Measurements from ENCODE around the gene TRIM47. TPM values are rescaled to one million over a fixed set of nuclear protein-coding genes. Genes with fewer than 3 reads are reported as not detected.
A peak's percentile ranks its signal among the peaks of the same experiment; 100 is the strongest.

Gene TRIM47
- total RNA-seq, 1 donor from 2014 or later: 54.2 TPM

DNA sequence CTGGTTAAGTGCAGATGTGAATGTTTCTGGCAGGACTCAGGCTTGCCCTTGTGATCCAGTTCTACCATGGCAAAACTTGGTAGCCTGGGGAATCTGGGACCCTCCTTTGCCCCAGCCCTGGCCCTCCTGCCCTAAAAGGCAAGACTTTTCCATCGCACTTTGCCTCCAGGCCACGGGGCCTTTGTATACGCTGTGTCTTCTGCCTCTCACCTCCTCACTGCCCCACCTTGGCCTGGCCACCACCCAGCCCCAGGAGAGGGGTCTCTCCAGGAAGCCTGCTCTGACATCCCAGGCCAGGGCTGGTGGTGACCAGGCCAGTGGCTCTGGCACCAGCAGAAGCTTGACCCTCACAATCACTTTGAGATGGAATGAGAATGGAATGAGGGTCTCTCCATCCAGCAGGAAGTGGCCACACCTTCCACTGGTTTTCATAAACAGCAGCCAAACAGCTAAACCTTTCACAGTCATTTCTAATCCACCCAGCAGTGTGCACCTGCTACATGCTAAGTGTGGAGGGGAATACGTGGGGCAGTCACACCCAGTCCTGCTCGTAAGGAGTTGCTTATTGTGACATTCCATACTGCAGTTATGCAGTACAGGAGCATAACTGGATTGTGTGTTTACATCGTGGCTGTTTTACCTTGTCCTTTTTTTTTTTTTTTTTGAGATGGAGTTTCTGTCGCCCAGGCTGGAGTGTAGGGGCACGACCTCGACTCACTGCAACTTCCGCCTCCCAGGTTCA lies 27.9 kb upstream of the TRIM47 start:
- no peak for DNase-seq

DNA sequence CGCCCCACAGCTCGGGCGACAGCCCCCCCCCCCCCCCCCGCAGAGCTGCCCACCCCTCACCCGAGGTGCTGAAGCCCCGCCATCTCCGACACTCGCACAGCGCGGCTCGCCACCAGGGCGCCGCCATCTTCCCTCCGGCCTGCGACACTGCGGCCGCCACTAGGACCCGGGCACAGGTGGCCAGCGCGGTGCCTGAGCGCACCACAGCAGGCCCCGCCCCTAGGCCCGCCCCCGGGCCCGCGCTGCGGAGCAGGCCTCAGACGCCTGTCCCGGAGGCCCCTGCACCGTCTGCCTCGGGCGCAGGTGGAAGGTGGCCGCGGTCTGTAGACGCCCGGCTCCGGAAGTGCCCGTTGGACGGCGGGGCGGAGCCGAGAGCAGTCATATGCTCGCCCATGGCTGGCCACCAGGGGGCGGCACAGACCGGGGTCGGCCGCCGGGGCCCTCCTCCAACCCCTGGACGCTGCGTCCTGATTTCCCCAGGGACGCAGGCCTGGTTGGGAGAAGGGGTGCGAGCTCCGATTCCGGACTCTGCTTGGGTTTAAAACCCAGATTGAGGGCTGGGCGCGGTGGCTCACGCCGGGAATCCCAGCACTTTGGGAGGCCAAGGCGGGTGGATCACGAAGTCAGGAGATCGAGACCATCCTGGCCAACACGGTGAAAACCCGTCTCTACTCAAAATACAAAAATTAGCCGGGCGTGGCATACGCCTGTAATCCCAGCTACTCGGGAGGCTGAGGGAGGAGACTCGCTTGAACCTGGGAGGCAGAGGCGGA lies 26.6 kb upstream of the TRIM47 start, which contains the start of gene MRPL38:
MRPL38 (minus strand) TSS at position 136 of the 773 bp plus-strand sequence; CDS start at position 127, 9 bp downstream.
- peak; percentile 96 for DNase-seq

DNA sequence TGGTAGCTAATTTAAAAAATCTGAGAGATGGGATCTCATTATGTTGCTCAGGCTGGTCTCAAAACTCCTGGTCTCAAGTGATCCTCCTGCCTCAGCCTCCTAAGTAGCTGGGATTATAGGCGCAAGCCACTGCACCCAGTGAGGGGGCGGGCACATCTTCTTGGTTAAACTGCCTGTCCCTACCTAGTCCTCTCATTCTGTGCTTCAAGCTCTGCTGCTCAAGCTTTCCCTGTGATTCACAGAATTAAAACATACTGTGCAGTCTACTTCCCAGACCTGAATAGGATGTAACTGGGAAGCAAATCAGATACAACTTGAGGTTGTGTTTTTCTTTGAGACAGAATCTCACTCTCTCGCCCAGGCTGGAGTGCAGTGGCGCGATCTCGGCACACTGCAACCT lies 24.0 kb upstream of the TRIM47 start:
- no peak for DNase-seq

DNA sequence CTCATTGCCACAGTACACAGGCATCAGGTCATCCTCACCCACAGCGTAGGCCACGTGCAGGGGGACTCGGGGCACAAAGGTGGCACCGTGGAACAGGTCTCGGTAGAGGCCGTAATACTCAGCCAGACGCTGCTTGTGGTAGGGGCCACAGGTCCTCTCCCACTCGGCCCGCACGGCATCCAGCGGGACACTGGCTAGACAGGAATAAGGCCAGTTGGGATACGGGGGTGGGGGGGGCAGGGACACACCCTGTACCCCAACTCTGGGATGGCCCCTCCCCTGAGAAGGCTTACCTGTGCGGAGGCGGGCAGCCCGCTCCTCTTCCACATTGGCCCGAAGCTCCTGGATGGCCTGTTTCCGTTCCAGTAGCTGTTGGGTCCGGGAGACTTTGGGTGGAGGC lies 23.3 kb upstream of the TRIM47 start:
- DNase-seq: no peak

DNA sequence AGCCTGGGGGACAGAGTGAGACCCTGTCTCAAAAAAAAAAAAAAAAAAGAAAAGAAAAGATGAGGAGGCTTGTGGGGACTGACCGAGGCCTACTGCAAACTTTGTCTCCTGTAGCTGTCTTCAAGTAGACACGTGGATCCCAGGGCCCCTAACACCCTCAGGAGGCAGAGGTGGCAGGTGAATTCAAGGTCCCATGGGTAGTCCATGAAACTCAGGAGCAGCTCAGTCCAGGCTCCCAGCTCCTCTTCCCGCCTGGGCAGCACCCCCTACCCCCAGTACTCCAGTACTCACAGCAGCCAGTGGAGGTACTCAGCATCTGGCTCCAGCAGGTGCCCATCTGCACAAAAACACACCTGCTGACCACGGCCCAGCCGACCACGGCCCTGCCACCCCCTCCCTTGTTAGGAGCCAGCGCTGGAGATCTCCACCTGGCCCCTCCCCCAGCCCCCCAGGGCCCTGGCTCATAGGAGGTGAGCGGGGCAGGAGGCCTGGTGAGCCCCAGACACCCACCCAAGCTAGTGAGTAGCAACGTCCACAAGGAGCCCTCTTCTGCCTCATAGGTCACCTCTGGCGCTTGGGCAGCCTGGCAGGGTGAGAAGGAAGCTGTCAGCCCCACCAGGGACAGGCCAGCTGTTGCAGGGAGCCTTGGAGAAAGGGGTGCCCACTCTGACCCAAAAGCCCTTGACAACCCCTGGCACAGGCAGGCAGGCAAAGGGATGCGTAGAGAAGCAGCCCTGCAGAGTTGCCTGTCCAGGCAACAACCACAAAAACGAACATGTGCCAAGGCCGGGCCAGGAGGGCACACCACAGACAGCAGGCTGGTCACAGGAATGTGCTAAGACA lies 22.5 kb upstream of the TRIM47 start:
- no peak for DNase-seq

DNA sequence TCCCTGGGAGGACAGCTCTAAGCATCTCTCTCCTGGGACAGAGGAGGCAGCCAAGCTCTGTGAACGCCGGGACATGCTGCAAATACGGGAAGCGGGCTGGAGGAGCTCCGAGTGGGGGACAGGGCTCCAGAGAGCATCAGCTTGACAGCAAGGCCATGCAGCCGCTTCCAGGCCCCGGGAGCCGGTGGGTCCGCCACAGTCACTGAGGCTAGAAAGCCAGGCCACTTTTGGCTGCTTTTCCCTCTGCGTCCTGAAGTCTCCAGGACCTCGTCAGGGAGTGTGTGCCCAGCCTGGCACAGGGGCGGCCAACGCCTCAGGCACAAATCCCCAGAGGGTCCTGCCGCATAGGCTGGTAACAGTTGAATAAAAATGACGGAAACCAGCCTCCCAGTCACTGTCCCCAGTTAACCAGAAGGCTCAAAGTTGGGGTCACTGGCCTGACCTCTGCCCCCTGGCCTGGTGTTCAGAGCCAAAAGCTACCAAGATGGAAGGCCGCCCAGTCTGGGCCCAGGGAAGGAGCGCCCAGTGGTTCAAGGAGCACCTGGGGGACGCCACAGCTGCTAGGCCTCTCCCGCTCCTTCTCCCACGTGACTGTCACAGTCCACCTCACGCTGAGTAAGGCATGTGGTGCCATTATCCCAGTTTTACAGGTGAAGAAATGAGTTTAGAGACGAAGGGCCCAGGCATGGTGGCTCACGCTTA lies 21.5 kb upstream of the TRIM47 start:
- no peak for DNase-seq

DNA sequence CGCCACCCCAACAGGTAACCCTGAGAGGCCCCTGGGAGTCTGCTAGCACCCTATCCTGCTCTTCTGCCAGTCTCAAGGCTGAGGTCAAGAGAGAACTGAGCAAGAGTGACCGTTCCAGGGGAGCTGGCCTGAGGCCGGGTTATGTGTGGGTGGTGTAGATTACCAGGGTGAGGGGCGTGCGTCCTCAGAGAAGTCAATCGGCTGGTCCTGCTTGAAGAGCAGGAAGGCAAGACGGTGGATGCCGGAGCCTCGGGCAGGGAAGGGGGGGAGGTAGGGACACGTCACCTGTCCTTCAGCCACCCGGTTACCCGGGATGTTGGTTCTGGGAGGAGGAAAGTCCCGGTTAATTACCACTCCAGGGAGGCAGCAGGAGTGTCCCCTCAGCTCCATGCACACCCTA lies 21.0 kb upstream of the TRIM47 start:
- DNase-seq: no peak

DNA sequence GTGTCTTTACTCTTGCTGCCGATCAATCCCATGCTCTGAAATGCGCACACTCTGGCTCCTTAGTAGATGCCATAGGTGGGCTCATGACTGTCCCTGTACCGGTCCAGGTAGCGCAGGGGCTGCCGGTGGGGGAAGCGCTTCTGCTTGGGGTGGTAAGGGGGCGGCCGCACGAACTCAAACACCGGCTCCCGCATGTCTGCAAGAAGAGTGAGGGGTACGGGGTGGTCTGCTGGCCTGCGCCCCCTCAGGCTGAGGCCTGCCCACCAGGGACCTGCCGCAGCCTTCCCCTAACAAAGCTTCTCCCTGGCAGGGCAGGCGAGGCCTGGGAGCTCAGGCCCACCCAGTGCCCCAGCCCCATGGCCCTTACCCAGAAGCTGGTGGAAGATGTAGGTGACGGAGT lies 20.4 kb upstream of the TRIM47 start:
- DNase-seq: no peak

DNA sequence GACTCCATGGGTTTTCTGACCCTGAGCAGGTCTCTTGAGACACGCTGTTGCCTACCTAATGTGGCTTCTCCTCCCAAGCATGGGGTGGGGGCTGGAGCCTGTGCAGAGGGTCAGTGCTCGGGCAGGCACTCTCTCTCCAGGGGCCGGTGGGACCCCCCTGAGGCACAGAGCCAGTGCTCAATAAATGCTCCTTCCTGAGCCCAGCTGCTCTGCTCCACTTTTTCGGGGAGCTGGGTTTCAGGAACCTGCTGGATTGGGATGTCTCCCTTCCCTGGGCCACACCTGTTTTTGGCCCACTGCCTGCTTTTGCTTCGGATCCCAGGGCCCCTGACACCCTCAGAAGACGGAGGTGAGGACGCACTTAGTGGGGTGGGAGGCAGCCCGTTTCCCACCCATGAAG lies 19.7 kb upstream of the TRIM47 start:
- no peak for DNase-seq

DNA sequence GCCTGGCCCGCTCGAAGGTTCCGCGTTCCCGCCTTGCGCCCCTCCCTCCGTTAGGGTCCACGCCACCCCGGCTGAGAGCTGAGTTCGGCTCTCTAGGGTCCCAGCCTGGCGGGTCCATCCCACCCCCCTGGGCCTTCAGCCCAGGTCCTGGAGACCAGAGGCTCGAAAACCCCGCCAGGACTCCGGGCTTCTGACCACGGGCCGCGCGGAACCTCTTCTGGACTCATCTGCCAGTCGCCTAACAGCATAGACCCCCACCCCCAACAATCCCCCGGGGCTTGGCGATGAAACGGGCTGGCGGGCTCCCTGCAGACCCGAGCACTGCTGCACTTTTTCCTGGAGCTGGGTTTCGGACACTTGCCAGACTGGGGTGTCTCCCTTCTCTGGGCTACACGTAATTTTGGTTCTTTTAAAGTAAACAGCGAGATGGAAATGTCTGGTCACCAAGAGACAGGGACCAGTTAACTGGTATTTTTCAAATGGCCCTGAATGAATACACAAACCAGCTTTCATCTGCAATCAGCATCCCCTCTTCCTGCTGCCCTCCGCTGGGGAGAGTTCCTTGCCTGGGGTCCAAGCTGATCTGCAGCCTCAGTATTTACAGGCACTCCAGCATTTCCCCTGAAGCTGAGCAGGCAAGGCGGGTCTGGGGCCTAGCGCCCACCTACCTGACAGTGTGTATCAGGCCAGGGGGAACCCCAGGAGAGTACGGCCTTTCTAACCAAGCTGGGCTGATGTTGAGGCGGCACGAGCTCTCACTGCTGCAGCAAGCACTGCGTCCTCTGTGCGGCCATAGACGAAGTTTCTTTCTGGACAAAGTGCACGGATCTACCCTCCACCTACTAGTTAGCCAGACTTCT lies 19.0 kb upstream of the TRIM47 start:
- DNase-seq: no peak

DNA sequence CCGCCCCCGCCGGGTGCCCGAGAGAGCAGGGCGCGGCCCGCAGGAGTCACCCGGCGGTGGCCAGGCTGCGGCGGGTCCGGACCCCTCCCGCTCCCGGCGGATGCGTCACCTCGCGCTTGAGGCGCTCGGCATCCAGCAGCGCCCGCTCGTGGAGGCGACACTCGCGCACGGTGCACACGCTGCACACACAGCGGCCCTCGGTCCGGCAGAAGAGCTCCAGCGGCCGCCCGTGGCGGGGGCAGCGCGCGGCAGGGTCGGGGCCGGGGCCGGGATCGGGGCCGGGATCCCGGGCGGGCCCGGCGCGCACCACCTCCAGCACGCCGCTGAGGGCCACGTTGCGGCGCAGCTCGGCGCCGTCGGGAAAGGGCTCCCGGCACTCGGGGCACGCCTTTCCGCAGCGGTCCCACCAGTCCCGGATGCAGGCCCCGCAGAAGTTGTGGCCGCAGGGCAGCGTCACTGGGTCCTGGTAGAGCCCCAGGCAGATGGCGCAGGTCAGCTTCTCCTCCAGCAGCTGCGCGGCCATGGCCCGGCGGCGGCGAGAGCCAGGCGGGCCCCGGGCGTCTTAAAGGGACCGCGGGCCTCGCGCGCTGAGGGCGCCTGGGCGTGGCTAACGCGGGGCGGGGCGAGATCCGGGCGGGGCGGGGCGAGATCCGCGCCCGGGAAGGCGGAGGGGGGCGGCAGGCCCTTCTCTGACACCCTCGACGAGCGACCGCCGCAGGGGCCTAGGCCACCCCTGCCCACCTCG lies 18.2 kb upstream of the TRIM47 start, which contains the start of gene TRIM65:
TRIM65 (minus strand) TSS at position 537 of the 745 bp plus-strand sequence; CDS start at position 523, 14 bp downstream.
- DNase-seq: peak; percentile 90

DNA sequence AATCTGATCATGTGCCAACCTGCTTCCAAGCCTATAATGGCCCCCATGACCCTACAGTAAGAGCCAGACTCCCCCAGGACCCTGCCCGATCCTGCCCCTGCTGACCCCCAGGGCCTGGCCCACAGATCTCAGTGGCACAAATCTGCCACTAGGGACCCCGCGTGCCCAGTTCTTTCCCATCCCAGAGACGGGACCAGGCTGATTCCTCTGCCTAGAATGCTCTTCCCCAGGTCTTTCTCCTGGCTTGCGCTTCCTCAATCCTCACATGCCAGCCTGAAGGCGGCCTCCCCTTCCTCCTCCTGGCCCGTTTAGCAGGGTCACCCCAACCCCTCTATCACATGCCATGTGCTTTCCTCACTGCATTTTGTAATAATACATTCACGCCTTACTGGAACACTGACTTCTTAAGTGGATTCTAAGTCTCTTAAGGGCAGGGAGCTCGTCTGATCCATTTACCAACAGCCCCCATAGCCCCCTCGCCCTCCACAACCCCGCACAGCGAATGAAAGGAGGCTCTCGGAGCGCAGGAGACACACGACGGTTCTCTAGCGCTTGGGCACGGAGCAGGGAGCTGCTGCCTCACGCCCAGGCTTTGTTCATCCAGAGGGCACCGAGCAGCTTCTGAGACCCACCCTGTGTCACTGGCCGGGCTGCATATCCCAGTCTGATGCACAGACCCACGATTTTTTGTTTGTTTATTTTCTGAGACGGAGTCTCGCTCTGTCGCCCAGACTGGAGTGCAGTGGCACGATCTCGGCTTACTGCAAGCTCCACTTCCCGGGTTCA lies 17.2 kb upstream of the TRIM47 start:
- no peak for DNase-seq

DNA sequence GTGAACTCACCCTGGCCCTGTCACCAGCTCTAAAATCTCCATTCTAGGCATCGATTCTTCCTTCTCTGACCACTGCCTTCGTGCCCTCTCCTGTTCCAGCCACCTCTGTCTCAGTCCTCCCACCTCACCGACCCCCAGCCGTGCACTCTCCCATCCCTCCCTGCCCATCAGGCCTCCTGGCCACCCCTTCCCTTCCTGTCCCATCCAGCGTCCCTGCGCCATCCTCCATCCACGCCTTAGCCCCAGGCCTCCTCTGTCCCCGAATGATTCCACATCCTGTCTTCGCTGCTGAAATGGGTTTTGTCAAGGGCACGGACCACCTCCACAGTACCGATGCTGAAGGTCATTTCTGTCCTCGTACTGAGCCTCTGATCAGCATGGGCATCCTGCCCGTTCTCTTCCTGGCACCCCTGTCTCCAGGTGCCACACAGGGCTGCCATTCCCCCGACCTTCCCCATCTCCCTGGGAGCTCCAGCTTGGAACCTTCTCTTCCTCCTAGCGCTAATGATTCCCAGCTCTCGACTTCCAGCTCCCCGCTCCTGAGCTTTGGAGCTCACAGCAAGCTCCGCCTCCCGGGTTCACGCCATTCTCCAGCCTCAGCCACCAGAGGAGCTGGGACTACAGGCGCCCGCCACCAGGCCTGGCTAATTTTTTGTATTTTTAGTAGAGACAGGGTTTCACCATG lies 15.8 kb upstream of the TRIM47 start:
- no peak for DNase-seq

DNA sequence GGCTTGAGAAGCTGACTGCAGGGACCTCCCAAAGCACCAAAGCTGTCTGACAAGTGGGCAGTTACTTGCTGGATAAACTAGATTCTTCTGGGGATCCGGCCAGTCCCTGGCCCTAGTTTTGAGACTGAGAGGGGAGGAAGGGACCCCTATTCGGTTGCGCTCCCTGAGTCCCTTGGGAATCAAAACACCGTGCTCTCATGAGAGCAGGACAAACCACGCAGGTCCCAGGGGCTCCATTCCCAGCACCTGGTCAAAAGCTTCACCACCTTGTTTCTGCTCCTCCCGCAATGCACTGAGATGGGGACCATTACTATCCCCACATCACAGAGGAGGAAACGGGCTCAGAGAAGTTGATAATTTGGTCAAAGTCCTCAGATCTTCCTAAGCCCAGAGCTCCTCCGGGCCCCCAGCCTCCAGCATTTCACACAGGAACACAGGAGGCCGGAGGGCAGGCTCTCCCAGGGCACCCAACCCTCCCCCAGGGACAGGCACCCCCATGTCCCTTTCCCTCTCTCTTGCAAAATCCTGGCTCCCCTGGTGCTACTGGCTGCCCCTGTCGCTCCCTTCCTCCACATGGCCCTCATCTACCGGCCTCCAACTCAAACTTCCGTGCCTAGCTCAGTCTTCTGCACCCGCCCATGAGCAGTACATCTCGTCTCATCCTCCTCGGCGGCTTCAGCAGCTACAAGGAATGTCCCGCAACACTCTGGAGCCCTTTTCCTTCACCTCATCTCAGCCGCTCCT lies 15.1 kb upstream of the TRIM47 start:
- DNase-seq: no peak

DNA sequence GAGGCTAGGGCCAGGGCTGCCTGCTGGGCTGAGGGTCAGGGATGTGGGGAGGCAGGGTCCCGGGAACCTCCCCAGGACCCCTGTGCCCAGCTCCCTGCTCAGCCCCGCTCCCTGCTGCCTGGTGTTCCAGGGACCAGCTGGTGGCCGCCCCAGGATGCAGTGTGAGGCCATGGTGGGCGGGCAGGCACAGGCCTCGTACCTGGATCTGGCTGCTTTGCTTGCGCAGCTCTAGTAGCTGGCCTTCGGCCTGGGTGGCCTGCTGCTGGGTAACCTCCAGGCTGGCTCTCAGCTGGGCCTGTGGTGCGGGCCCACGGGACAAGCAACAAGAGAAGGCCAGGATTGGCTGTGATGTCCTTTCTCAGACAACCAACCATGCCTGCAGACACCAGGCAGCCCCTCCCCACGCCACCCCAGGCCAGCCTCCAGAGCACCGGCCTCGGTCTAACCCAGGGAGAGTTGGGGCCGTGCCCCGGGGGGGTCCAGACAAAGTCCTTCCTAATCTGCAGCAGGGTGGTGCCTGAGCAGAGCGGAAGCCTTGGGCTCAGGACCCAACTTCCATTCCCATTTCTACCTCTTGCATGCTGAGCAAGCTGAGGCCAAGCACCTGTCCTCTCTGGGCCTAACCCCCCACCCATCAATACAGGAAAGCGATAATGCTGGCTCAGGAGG lies 14.3 kb upstream of the TRIM47 start:
- no peak for DNase-seq

DNA sequence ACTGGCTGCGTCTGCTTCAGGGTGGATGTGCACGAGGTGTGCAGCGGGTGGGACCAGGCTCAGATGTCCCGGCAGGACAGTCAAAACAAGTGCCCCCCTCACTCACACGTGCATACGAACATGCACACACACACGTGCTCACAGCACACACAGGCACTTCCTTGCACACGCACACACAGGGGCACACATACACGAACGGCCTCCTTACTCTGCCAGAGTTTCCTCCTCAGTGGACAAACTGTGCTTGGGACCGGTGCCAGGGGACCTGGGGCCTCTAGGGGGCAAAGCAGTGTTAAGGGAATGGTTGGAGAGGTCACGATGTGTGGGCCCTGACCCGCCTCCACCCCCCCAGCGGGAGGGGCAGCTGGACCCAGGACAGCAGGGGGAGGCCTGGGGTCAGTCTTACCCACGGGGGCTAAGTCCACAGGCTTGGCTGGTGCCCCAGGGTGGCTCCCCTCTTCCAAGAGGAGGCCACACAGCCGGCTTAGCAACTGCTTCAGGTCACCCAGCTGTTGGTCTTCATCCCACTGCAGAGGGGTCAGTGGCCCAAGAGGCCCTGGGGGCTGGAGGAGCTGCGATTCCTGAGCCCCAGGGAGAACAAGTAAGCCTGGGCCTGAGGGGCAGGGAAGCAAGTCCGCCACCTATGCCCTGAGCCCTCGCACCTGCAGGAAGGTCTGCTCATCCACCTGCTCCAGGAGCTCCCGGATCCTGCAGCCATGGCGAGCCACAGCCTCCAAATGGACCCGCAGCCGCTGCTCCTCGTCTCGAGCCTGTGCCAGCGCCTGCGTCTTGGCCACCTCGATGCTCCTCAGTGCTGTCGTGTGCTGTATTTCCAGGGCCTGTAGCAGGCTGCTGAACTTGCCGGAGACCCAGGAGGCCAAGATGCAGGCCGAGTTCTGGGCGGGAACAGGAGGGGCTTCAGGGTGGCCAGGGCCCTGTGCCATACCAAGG lies 13.5 kb upstream of the TRIM47 start:
- DNase-seq: no peak
